ENCODE results near the gene CFLAR. TPM values are rescaled to one million over a fixed set of nuclear protein-coding genes. Genes with fewer than 3 reads are reported as not detected.

CFLAR gene
- total and polyA plus RNA-seq, 2 of the 13 experiments (the other 11 are each of a cell fraction or from before 2014, with no cell fraction given), result 43.8 to 92.1 TPM

DNA sequence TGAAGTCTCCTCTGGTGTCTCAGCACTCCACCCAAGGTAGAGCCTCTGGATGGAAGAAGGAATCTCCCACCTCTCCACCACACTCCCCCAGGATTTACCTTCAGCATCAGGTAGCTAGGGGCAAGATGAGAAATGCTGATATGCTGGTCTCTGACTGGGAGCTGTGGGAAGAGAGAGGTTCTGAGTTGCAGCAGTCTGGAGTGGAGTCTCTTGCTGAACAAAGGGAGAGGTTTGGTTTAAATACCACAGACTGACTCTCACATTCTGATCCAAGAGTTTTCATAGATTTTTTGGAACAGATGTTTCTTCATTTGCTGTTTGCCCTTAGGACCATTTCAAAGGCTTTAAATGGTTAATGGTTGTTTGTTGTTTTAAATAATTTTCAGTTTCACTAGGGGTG, 1.1 kb upstream of the CFLAR start:
- CTCF ChIA-PET (ENCODE audit: low intra/inter-chr PET ratio, low total read pairs), result no interaction called here
- in situ Hi-C loops (cut with HindIII; ENCODE audit: extremely low pct_ligation_motif_present, low pct_unique_long_range_greater_than_20kb), result loop anchor here (5.0 kb wide), 1 partner anchor 43 kb away; the partner anchor contains the start of genes HYCC2 and NDUFB3
- TF ChIP-seq, protein P1, sequence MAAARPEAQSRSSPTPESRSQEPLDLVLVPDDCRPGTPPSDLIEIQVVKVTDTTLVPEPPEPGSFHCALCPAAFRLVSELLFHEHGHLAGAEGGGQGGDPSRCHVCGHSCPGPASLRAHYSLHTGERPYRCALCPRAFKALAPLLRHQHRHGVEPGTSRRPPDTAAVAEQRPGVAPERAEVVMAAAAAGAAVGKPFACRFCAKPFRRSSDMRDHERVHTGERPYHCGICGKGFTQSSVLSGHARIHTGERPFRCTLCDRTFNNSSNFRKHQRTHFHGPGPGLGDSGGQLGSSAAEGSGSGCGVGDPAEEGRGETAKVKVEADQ (CRISPR knock-in tag; IDR thresholded peaks at IDR 0.05; ENCODE audit: borderline replicate concordance), result 0 out of 2 replicates have a peak, but pooled peaks have one; percentile 38
- TF ChIP-seq MIER3 (CRISPR knock-in tag; IDR thresholded peaks at IDR 0.05; ENCODE audit: borderline replicate concordance) (0 out of 2 replicates have a peak, but pooled peaks have one; percentile 18), ATAD3A (CRISPR knock-in tag; IDR thresholded peaks at IDR 0.05) (no peak), ZNF652 (CRISPR knock-in tag; IDR thresholded peaks at IDR 0.05; ENCODE audit: borderline replicate concordance, low read depth) (peak; percentile 59; the same call in 1 of the 2 replicates), ZNF562 (CRISPR knock-in tag; IDR thresholded peaks at IDR 0.05; ENCODE audit: borderline replicate concordance) (no peak), RBAK (CRISPR knock-in tag; IDR thresholded peaks at IDR 0.05) (no peak), NFYB (CRISPR knock-in tag; IDR thresholded peaks at IDR 0.05) (no peak), ZMAT3 (CRISPR knock-in tag; conservative IDR thresholded peaks at IDR 0.05) (peak; percentile 40; the same call in 1 of the 2 replicates), NONO (IDR thresholded peaks at IDR 0.05) (no peak), NONO (CRISPR knock-in tag; conservative IDR thresholded peaks at IDR 0.05) (0 out of 2 replicates have a peak, but pooled peaks have one; percentile 12), ZNF317 (CRISPR knock-in tag; IDR thresholded peaks at IDR 0.05) (0 out of 2 replicates have a peak, but pooled peaks have one; percentile 11), NR3C1 (CRISPR knock-in tag; IDR thresholded peaks at IDR 0.05) (no peak), ZNF891 (CRISPR knock-in tag; IDR thresholded peaks at IDR 0.05) (no peak), SSRP1 (CRISPR knock-in tag; IDR thresholded peaks at IDR 0.05) (peak; percentile 36; the same call in 1 of the 2 replicates), TBL1XR1 (IDR thresholded peaks at IDR 0.05; ENCODE audit: borderline replicate concordance, low read length, partially characterized antibody) (peak; percentile 21)
- TF ChIP-seq, protein P2, sequence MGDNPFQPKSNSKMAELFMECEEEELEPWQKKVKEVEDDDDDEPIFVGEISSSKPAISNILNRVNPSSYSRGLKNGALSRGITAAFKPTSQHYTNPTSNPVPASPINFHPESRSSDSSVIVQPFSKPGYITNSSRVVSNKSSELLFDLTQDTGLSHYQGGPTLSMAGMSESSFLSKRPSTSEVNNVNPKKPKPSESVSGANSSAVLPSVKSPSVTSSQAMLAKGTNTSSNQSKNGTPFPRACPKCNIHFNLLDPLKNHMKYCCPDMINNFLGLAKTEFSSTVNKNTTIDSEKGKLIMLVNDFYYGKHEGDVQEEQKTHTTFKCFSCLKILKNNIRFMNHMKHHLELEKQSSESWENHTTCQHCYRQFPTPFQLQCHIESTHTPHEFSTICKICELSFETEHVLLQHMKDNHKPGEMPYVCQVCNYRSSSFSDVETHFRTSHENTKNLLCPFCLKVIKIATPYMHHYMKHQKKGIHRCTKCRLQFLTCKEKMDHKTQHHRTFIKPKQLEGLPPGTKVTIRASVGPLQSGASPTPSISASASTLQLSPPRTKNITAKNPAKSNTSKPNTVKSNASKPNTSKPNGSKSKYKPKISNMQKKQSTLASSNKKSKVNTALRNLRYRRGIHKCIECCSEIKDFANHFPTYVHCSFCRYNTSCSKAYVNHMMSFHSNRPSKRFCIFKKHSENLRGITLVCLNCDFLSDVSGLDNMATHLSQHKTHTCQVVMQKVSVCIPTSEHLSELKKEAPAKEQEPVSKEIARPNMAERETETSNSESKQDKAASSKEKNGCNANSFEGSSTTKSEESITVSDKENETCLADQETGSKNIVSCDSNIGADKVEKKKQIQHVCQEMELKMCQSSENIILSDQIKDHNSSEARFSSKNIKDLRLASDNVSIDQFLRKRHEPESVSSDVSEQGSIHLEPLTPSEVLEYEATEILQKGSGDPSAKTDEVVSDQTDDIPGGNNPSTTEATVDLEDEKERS (CRISPR knock-in tag; IDR thresholded peaks at IDR 0.05), result no peak
- TF ChIP-seq, protein P3, sequence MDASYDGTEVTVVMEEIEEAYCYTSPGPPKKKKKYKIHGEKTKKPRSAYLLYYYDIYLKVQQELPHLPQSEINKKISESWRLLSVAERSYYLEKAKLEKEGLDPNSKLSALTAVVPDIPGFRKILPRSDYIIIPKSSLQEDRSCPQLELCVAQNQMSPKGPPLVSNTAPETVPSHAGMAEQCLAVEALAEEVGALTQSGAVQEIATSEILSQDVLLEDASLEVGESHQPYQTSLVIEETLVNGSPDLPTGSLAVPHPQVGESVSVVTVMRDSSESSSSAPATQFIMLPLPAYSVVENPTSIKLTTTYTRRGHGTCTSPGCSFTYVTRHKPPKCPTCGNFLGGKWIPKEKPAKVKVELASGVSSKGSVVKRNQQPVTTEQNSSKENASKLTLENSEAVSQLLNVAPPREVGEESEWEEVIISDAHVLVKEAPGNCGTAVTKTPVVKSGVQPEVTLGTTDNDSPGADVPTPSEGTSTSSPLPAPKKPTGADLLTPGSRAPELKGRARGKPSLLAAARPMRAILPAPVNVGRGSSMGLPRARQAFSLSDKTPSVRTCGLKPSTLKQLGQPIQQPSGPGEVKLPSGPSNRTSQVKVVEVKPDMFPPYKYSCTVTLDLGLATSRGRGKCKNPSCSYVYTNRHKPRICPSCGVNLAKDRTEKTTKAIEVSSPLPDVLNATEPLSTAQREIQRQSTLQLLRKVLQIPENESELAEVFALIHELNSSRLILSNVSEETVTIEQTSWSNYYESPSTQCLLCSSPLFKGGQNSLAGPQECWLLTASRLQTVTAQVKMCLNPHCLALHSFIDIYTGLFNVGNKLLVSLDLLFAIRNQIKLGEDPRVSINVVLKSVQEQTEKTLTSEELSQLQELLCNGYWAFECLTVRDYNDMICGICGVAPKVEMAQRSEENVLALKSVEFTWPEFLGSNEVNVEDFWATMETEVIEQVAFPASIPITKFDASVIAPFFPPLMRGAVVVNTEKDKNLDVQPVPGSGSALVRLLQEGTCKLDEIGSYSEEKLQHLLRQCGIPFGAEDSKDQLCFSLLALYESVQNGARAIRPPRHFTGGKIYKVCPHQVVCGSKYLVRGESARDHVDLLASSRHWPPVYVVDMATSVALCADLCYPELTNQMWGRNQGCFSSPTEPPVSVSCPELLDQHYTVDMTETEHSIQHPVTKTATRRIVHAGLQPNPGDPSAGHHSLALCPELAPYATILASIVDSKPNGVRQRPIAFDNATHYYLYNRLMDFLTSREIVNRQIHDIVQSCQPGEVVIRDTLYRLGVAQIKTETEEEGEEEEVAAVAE (CRISPR knock-in tag; IDR thresholded peaks at IDR 0.05; ENCODE audit: borderline replicate concordance), result no peak

More for the DNA sequence above, 1.1 kb upstream of the CFLAR start:
- no peak for FAIRE-seq
- no peak overlapping the region for H2AFZ ChIP-seq (ENCODE audit: low read length)
- TSS peak; percentile 71 for BruUV-seq (replicated peaks)
- peak overlapping the region; percentile 91 for H3K27ac ChIP-seq (ENCODE audit: extremely low read length, insufficient read depth, low read length)
- DNase-seq (ENCODE audit: low spot score), result no peak
- H3K4me2 ChIP-seq (ENCODE audit: low read depth, low read length), result peak overlapping the region; percentile 97
- H3K79me2 ChIP-seq (ENCODE audit: insufficient read depth, low read length), result peaks cover 30% of the 10 kb centered on the region
- peak overlapping the region; percentile 34 to 90 (median 35) for H3K4me3 ChIP-seq (replicated peaks in 1 of 3; ENCODE audit: insufficient read depth in 1 of 3, low read depth in 2 of 3, low read length in 3 of 3)
- intact Hi-C loops (cut with micrococcal nuclease; ENCODE audit: unreplicated experiment), result loop anchor here (5.0 kb wide), 1 partner anchor 228 kb away; the partner anchor contains the start of genes NIF3L1 and PPIL3
- no peaks in the 10 kb centered on the region for H3K9me3 ChIP-seq (ENCODE audit: low read length)
- H3K4me1 ChIP-seq (ENCODE audit: insufficient read depth, low read length), result peaks cover 58% of the 10 kb centered on the region
- peak overlapping the region; percentile 94 for H3K9ac ChIP-seq (ENCODE audit: insufficient read depth, low read depth, low read length)
- H4K20me1 ChIP-seq (ENCODE audit: insufficient read depth, low read length), result peaks cover 5% of the 10 kb centered on the region
- no peaks in the 10 kb centered on the region; a peak in 2 of 5 replicates for H3K27me3 ChIP-seq (ENCODE audit: control insufficient read depth in 1 of 2, insufficient read depth in 2 of 2, low read length in 2 of 2)
- H3K36me3 ChIP-seq (replicated peaks in 1 of 2; ENCODE audit: control insufficient read depth in 1 of 2, insufficient read depth in 2 of 2, low read length in 2 of 2), result no peaks in the 10 kb centered on the region
- ATAC-seq, result no peak
- POLR2A ChIA-PET, result interaction anchor here (0.9 to 5.8 kb wide), 10 partner anchors 10 to 251 kb away, joined by 3 to 75 read pairs (median 8); partner anchors contain the start of genes CLK1 and ORC2
